Neural cell (in vitro differentiated cells): ENCODE data around the gene ZSCAN5A. TPM values are rescaled to one million over a fixed set of nuclear protein-coding genes. Genes with fewer than 3 reads are reported as not detected.

Experiments
- H2AFZ ChIP-seq: fragments of 200-600, 300-800 bp; sonication (generic), shearing (Covaris generic); 2 replicates; pipeline ENCODE4 v1.6.0; 2014; ENCODE audit warnings: low read depth, mild to moderate bottlenecking, antibody characterized with exemption, low read length, moderate library complexity
- H3F3A ChIP-seq: fragments of 200-600 bp; shearing (Covaris generic); 2 replicates; pipeline ENCODE4 v1.6.1; 2016; ENCODE audit warnings: mild to moderate bottlenecking, moderate library complexity, mixed read lengths, antibody characterized with exemption, low read length; ENCODE audit not compliant: insufficient read depth, poor library complexity, severe bottlenecking
- H3K27ac ChIP-seq: fragments of 200-600, 300-800 bp; sonication (generic), shearing (Covaris generic); 2 replicates; pipeline ENCODE4 v1.5.1; 2014; ENCODE audit warnings: mild to moderate bottlenecking, low read length, moderate library complexity
- H3K27me3 ChIP-seq: fragments of 300-800, 200-600 bp; sonication (generic), shearing (Covaris generic); 2 replicates; pipeline ENCODE4 v1.6.0; 2014; ENCODE audit warnings: mild to moderate bottlenecking, low read depth, low read length, moderate library complexity; ENCODE audit not compliant: insufficient read depth
- H3K36me3 ChIP-seq: fragments of 300-800, 200-600 bp; sonication (generic), shearing (Covaris generic); 2 replicates; pipeline ENCODE4 v1.5.1; 2014; ENCODE audit warnings: mild to moderate bottlenecking, antibody characterized with exemption, low read length, moderate library complexity; ENCODE audit not compliant: insufficient read depth
- H3K4me2 ChIP-seq: fragments of 300-800, 200-600 bp; sonication (generic), shearing (Covaris generic); 2 replicates; pipeline ENCODE4 v1.6.0; 2014; ENCODE audit warnings: mild to moderate bottlenecking, low read length
- H3K4me3 ChIP-seq: fragments of 300-800, 200-600 bp; sonication (generic), shearing (Covaris generic); 2 replicates; pipeline ENCODE4 v1.5.1; 2014; ENCODE audit warnings: mild to moderate bottlenecking, low read length, moderate library complexity
- H3K79me2 ChIP-seq: fragments of 200-600 bp; shearing (Covaris generic); replicated peaks from 2 replicates; pipeline ENCODE4 v1.6.0; 2014; ENCODE audit warnings: mild to moderate bottlenecking, low read length, moderate library complexity; ENCODE audit not compliant: insufficient read depth
- H3K9ac ChIP-seq: fragments of 300-800, 200-600 bp; sonication (generic), shearing (Covaris generic); 2 replicates; pipeline ENCODE4 v1.6.1; 2016; ENCODE audit warnings: mild to moderate bottlenecking, low read length, mixed read lengths
- H3K9me2 ChIP-seq: fragments of 200-600 bp; shearing (Covaris generic); 2 replicates; pipeline ENCODE4 v1.6.1; 2016; ENCODE audit warnings: mild to moderate bottlenecking, low read length, mixed read lengths; ENCODE audit not compliant: insufficient read depth
- H3K9me3 ChIP-seq: fragments of 200-600, 300-800 bp; sonication (generic), shearing (Covaris generic); 2 replicates; pipeline ENCODE4 v1.6.1; 2016; ENCODE audit warnings: mild to moderate bottlenecking, mixed run types, low read length, moderate library complexity, mixed read lengths
- H4K20me1 ChIP-seq: fragments of 200-600 bp; shearing (Covaris generic); 2 replicates; pipeline ENCODE4 v1.6.1; 2016; ENCODE audit warnings: mild to moderate bottlenecking, mixed run types; ENCODE audit not compliant: insufficient read depth
- CTCF ChIP-seq: fragments of 450-650 bp; IDR thresholded peaks from 2 replicates; pipeline ENCODE4 v1.5.1; 2014; ENCODE audit warnings: antibody characterized with exemption, mild to moderate bottlenecking, moderate library complexity; ENCODE audit not compliant: poor library complexity, severe bottlenecking
- EP300 ChIP-seq: fragments of 450-650 bp; conservative IDR thresholded peaks from 2 replicates; pipeline ENCODE4 v1.6.1; 2014; ENCODE audit warnings: antibody characterized with exemption, mild to moderate bottlenecking, moderate library complexity; ENCODE audit not compliant: poor library complexity, severe bottlenecking
- EZH2 ChIP-seq: fragments of 200-600, 300-800 bp; shearing (Covaris generic), sonication (generic); IDR thresholded peaks from 2 replicates; pipeline ENCODE4 v1.6.1; 2014; ENCODE audit warnings: antibody characterized with exemption, low read length, borderline replicate concordance, mild to moderate bottlenecking; ENCODE audit not compliant: insufficient read depth, poor library complexity, severe bottlenecking
- MXI1 ChIP-seq: fragments of 450-650 bp; conservative IDR thresholded peaks from 2 replicates; pipeline ENCODE4 v1.6.1; 2014; ENCODE audit warnings: antibody characterized with exemption, mild to moderate bottlenecking; ENCODE audit not compliant: poor library complexity, severe bottlenecking
- POLR2AphosphoS5 ChIP-seq: IDR thresholded peaks from 2 replicates; pipeline ENCODE4 v1.6.1; 2012
- RAD21 ChIP-seq: fragments of 450-650 bp; conservative IDR thresholded peaks from 2 replicates; pipeline ENCODE4 v1.6.1; 2014; ENCODE audit warnings: antibody characterized with exemption, mild to moderate bottlenecking, moderate library complexity
- REST ChIP-seq: IDR thresholded peaks from 2 replicates; pipeline ENCODE4 v1.6.1; 2012; ENCODE audit warnings: borderline replicate concordance
- SMC3 ChIP-seq: fragments of 450-650 bp; conservative IDR thresholded peaks from 2 replicates; pipeline ENCODE4 v1.6.1; 2014; ENCODE audit warnings: antibody characterized with exemption, mild to moderate bottlenecking, moderate library complexity; ENCODE audit not compliant: poor library complexity
- TAF1 ChIP-seq: IDR thresholded peaks from 2 replicates; pipeline ENCODE4 v1.6.1; 2012; ENCODE audit warnings: low read depth
- polyA plus RNA-seq: library from polyadenylated mRNA; depleted of rRNA; stranded (reverse); fragments of >200 nt; gene quantifications from 2 replicates; pipeline ENCODE4 v1.2.3, GENCODE V29; 2014

The ZSCAN5A gene
- polyA plus RNA-seq, 1 donor from 2014 or later, result 9.2 TPM

- Histone ChIP-seq H3K27me3 (no peaks in the 10 kb centered on the region), H3K9me2 (no peaks in the 10 kb centered on the region), H3K79me2 (no peaks in the 10 kb centered on the region), H3K36me3 (no peaks in the 10 kb centered on the region), H2AFZ (no peak overlapping the region), H3K27ac (no peak overlapping the region), H3K9me3 (no peaks in the 10 kb centered on the region), H3K4me2 (no peak overlapping the region), H3K4me3 (no peak overlapping the region), H4K20me1 (no peaks in the 10 kb centered on the region), H3F3A (no peaks in the 10 kb centered on the region), H3K9ac (no peak overlapping the region)
- TF ChIP-seq EP300 (no peak), REST (no peak), RAD21 (no peak), MXI1 (no peak), POLR2AphosphoS5 (no peak), SMC3 (no peak), EZH2 (no peak), TAF1 (no peak), CTCF (no peak)
Observed at GRCh38 chr19:56258272-56258671, 56.4 kb downstream of the ZSCAN5A start.

- no peak overlapping the region for H2AFZ ChIP-seq
- no peaks in the 10 kb centered on the region for H3K9me3 ChIP-seq
- no peaks in the 10 kb centered on the region for H4K20me1 ChIP-seq
- TF ChIP-seq POLR2AphosphoS5 (no peak), CTCF (peak; percentile 74), SMC3 (peak; percentile 70), RAD21 (peak; percentile 74)
- no peaks in the 10 kb centered on the region for H3K27me3 ChIP-seq
- no peak overlapping the region for H3K4me2 ChIP-seq
- H3K4me3 ChIP-seq, result no peak overlapping the region
- H3F3A ChIP-seq, result no peaks in the 10 kb centered on the region
- no peak overlapping the region for H3K27ac ChIP-seq
- H3K79me2 ChIP-seq, result no peaks in the 10 kb centered on the region
- no peaks in the 10 kb centered on the region for H3K36me3 ChIP-seq
- H3K9me2 ChIP-seq, result no peaks in the 10 kb centered on the region
- H3K9ac ChIP-seq, result no peak overlapping the region
Observed at GRCh38 chr19:56253737-56254136, 60.9 kb downstream of the ZSCAN5A start.
